ENCODE data around the gene CRYBA1.
"Not testable (repeated sequence)": the region's sequence is repeated elsewhere in the genome, so short reads cannot be mapped to it uniquely, and the experiment has no call there.

Gene CRYBA1

DNA sequence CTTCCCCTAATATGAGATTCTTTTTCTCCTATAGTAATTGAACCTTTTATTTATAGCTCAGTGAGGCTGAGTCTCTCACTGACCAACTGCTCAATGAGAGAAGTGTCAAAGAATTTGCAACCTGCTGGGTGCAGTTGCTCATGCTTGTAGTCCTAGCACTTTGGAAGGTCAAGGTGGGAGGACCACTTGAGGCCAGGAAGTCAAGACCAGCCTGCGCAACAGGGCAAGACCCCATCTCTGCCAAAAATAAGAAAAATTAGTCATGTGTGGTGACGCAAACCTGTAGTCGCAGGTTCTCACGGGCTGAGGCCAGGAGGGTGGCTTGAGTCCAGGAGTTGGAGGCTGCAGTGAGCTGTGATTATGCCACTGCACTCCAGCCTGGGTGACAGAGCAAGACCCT lies 30.9 kb upstream of the CRYBA1 start:
- Histone ChIP-seq H3K4me1 (ENCODE audit: control insufficient read depth, insufficient read depth, low read length) (peaks cover 12% of the 10 kb centered on the region), H3K36me3 (ENCODE audit: control insufficient read depth, insufficient read depth, low read length, severe bottlenecking) (no peaks in the 10 kb centered on the region), H3K9me3 (ENCODE audit: control insufficient read depth, low read length) (no peaks in the 10 kb centered on the region), H3K9ac (ENCODE audit: low read length) (no peak overlapping the region), H3K27me3 (replicated peaks; ENCODE audit: control insufficient read depth, insufficient read depth, low read length) (no peaks in the 10 kb centered on the region), H3K4me3 (ENCODE audit: low read length) (no peak overlapping the region)
- DNase-seq (ENCODE audit: low read depth) = no peak

DNA sequence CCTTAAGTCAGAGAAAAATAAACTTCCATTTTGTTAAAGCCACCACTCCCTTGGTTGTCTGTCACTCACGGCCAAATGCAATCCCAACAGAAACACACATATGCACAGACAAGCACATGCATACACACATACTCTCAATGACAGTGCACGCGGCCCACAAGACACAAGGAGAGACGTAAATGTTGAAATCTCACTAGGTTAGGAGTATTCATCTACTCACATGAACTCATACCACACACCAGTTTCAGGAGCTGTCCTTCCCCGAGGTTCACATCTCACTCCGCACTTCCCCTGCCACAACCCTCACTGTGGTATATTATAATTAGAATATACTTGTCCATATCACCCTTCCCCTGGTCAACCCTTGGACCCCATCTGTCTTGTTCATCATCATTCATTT lies 30.5 kb upstream of the CRYBA1 start:
- Histone ChIP-seq H3K4me1 (ENCODE audit: control insufficient read depth, insufficient read depth, low read length) (peaks cover 12% of the 10 kb centered on the region), H3K27me3 (replicated peaks; ENCODE audit: control insufficient read depth, insufficient read depth, low read length) (no peaks in the 10 kb centered on the region), H3K9me3 (ENCODE audit: control insufficient read depth, low read length) (no peaks in the 10 kb centered on the region), H3K4me3 (ENCODE audit: low read length) (no peak overlapping the region), H3K9ac (ENCODE audit: low read length) (no peak overlapping the region), H3K36me3 (ENCODE audit: control insufficient read depth, insufficient read depth, low read length, severe bottlenecking) (no peaks in the 10 kb centered on the region)
- no peak for DNase-seq (ENCODE audit: low read depth)

GRCh38 chr17:29216856-29217255 lies 29.8 kb upstream of the CRYBA1 start:
- Histone ChIP-seq H3K9me3 (ENCODE audit: control insufficient read depth, low read length) (no peaks in the 10 kb centered on the region), H3K4me3 (ENCODE audit: low read length) (no peak overlapping the region), H3K4me1 (ENCODE audit: control insufficient read depth, insufficient read depth, low read length) (peaks cover 12% of the 10 kb centered on the region), H3K36me3 (ENCODE audit: control insufficient read depth, insufficient read depth, low read length, severe bottlenecking) (no peaks in the 10 kb centered on the region), H3K9ac (ENCODE audit: low read length) (no peak overlapping the region), H3K27me3 (replicated peaks; ENCODE audit: control insufficient read depth, insufficient read depth, low read length) (no peaks in the 10 kb centered on the region)
- DNase-seq (ENCODE audit: low read depth) = no peak

DNA sequence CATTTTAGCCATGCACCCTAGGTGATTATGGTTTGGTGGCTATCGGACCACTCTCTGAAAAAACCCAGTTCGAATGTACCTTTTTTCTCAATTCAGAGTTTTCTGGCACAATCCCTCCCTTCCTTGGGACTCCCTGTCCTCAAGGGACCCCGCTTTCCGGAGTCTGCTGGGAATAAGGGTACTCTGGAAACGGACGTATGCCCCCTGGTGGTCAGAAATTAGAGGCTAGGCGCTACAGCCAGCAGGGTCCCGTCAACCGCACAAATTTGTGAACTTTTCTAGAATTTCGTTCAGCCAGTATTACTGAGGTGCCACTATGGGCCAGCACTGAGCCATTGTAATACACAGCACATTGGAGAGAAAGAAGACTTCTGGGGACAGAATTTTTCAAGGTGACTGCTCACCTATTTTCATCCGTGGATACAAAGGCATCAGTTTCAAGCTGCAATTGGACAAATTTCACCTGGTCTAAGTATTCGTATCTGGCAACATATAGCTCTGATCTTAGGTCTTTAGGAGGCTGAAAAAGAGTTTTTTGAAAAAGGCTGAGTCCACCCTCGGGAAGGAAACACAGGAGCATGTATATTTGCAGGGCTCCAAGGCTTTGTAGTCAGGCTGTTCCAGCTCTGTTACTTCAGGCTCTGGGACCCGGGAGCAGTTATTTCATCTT lies 27.1 kb upstream of the CRYBA1 start:
- Histone ChIP-seq H3K27me3 (replicated peaks; ENCODE audit: control insufficient read depth, insufficient read depth, low read length) (no peaks in the 10 kb centered on the region), H3K9me3 (ENCODE audit: control insufficient read depth, low read length) (no peaks in the 10 kb centered on the region), H3K4me3 (ENCODE audit: low read length) (no peak overlapping the region), H3K9ac (ENCODE audit: low read length) (peak overlapping the region; percentile 57), H3K4me1 (ENCODE audit: control insufficient read depth, insufficient read depth, low read length) (peaks cover 8% of the 10 kb centered on the region), H3K36me3 (ENCODE audit: control insufficient read depth, insufficient read depth, low read length, severe bottlenecking) (no peaks in the 10 kb centered on the region)
- peak; percentile 98 for DNase-seq (ENCODE audit: low read depth)

GRCh38 chr17:29221338-29221737 lies 25.3 kb upstream of the CRYBA1 start:
- not testable (repeated sequence) for DNase-seq (ENCODE audit: low read depth); H3K27me3 ChIP-seq (replicated peaks; ENCODE audit: control insufficient read depth, insufficient read depth, low read length)

GRCh38 chr17:29225396-29225795 lies 21.3 kb upstream of the CRYBA1 start:
- no peaks in the 10 kb centered on the region for H3K36me3 ChIP-seq (ENCODE audit: control insufficient read depth, insufficient read depth, low read length, severe bottlenecking)
- H3K27me3 ChIP-seq (replicated peaks; ENCODE audit: control insufficient read depth, insufficient read depth, low read length) = no peaks in the 10 kb centered on the region
- no peak overlapping the region for H3K9ac ChIP-seq (ENCODE audit: low read length)
- no peaks in the 10 kb centered on the region for H3K9me3 ChIP-seq (ENCODE audit: control insufficient read depth, low read length)
- no peak overlapping the region for H3K4me3 ChIP-seq (ENCODE audit: low read length)
- no peaks in the 10 kb centered on the region for H3K4me1 ChIP-seq (ENCODE audit: control insufficient read depth, insufficient read depth, low read length)
- no peak for DNase-seq (ENCODE audit: low read depth)

More at GRCh38 chr17:29221338-29221737, 25.3 kb upstream of the CRYBA1 start:
- not testable (repeated sequence) for H3K4me1 ChIP-seq (ENCODE audit: control insufficient read depth, insufficient read depth, low read length); H3K9me3 ChIP-seq (ENCODE audit: control insufficient read depth, low read length); H3K9ac ChIP-seq (ENCODE audit: low read length); H3K4me3 ChIP-seq (ENCODE audit: low read length); H3K36me3 ChIP-seq (ENCODE audit: control insufficient read depth, insufficient read depth, low read length, severe bottlenecking)

DNA sequence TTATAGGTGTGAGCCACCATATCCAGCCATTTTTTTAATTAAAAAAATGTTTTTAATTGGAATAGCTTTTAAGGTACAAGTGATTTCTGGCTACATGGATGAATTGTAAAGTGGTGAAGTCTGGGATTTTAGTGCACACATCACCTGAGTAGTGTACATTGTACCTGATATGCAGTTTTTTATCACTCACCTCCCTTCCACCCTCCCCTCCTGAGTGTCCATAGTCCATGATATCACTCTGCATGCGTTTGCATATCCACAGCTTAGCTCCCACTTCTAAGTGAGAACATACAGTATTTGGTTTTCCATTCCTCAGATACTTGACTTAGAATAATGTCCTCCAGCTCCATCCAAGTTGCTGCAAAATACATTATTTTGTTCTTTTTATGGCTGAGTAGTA lies 13.4 kb upstream of the CRYBA1 start:
- no peaks in the 10 kb centered on the region for H3K27me3 ChIP-seq (replicated peaks; ENCODE audit: control insufficient read depth, insufficient read depth, low read length)
- H3K4me3 ChIP-seq (ENCODE audit: low read length) = no peak overlapping the region
- DNase-seq (ENCODE audit: low read depth) = no peak
- H3K9ac ChIP-seq (ENCODE audit: low read length) = no peak overlapping the region
- no peaks in the 10 kb centered on the region for H3K36me3 ChIP-seq (ENCODE audit: control insufficient read depth, insufficient read depth, low read length, severe bottlenecking)
- peaks cover 11% of the 10 kb centered on the region for H3K4me1 ChIP-seq (ENCODE audit: control insufficient read depth, insufficient read depth, low read length)
- H3K9me3 ChIP-seq (ENCODE audit: control insufficient read depth, low read length) = no peaks in the 10 kb centered on the region

GRCh38 chr17:29234972-29235371 lies 11.7 kb upstream of the CRYBA1 start:
- H3K36me3 ChIP-seq (ENCODE audit: control insufficient read depth, insufficient read depth, low read length, severe bottlenecking); DNase-seq (ENCODE audit: low read depth); H3K4me3 ChIP-seq (ENCODE audit: low read length); H3K9me3 ChIP-seq (ENCODE audit: control insufficient read depth, low read length); H3K27me3 ChIP-seq (replicated peaks; ENCODE audit: control insufficient read depth, insufficient read depth, low read length); H3K9ac ChIP-seq (ENCODE audit: low read length): not testable (repeated sequence)
- H3K4me1 ChIP-seq (ENCODE audit: control insufficient read depth, insufficient read depth, low read length) = peaks cover 18% of the 10 kb centered on the region

DNA sequence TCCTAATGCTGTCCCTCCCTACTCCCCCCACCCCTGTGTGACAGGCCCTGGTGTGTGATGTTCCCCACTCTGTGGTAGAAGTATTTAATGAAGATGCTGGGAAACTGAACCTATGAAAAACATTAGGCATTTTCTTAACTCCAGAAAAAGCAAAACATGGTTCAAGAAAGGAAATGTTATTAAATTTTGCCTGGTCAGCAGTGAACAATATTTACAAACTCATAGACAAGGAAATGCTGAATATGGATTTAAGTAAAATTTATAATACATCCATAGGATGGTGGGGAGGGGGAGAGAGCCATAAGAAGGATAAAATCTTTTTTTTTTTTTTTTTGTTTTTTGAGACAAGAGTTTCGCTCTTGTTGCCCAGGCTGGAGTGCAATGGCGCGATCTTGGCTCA lies 10.8 kb upstream of the CRYBA1 start:
- H3K9ac ChIP-seq (ENCODE audit: low read length) = no peak overlapping the region
- no peaks in the 10 kb centered on the region for H3K9me3 ChIP-seq (ENCODE audit: control insufficient read depth, low read length)
- DNase-seq (ENCODE audit: low read depth) = no peak
- H3K4me3 ChIP-seq (ENCODE audit: low read length) = no peak overlapping the region
- H3K27me3 ChIP-seq (replicated peaks; ENCODE audit: control insufficient read depth, insufficient read depth, low read length) = no peaks in the 10 kb centered on the region
- peaks cover 27% of the 10 kb centered on the region for H3K4me1 ChIP-seq (ENCODE audit: control insufficient read depth, insufficient read depth, low read length)
- no peaks in the 10 kb centered on the region for H3K36me3 ChIP-seq (ENCODE audit: control insufficient read depth, insufficient read depth, low read length, severe bottlenecking)

DNA sequence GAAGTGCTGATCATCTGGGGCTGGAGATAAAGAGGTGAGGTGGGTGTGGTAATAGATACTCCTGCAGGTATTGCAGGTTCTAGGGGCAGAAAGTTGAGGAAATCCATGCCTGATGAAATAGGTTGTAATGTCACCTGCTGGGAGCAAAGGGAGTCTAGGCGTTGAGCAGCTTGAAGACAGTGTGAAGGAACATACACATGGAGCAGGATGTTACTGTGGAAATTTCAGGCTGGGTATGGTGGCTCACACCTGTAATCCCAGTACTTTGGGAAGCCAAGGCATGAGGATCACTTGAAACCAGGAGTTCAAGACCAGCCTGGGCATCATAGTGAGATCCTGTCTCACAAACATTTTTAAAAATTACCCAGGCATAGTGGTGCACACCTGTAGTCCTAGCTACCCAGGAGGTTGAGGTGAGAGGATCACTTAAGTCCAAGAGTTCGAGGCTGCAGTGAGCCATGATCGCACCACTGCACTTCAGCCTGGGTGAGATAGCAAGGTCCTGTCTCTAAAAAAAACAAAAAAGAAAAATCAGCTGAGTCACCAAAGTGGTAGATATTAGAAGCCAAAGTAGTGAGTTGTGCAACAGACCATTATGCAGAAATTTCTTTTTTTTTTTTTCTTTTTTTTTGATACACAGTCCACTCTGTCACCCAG lies 9.1 kb upstream of the CRYBA1 start:
- Histone ChIP-seq H3K27me3 (replicated peaks; ENCODE audit: control insufficient read depth, insufficient read depth, low read length) (no peaks in the 10 kb centered on the region), H3K4me3 (ENCODE audit: low read length) (no peak overlapping the region), H3K9me3 (ENCODE audit: control insufficient read depth, low read length) (no peaks in the 10 kb centered on the region), H3K4me1 (ENCODE audit: control insufficient read depth, insufficient read depth, low read length) (peaks cover 39% of the 10 kb centered on the region), H3K9ac (ENCODE audit: low read length) (peak overlapping the region; percentile 75), H3K36me3 (ENCODE audit: control insufficient read depth, insufficient read depth, low read length, severe bottlenecking) (no peaks in the 10 kb centered on the region)
- peak; percentile 82 for DNase-seq (ENCODE audit: low read depth)

GRCh38 chr17:29238133-29238850 lies 8.4 kb upstream of the CRYBA1 start:
- H3K9ac ChIP-seq (ENCODE audit: low read length) = peak overlapping the region; percentile 75
- peak; percentile 58 for DNase-seq (ENCODE audit: low read depth)
- H3K4me3 ChIP-seq (ENCODE audit: low read length) = peak overlapping the region; percentile 40
- no peaks in the 10 kb centered on the region for H3K9me3 ChIP-seq (ENCODE audit: control insufficient read depth, low read length)
- H3K4me1 ChIP-seq (ENCODE audit: control insufficient read depth, insufficient read depth, low read length) = peaks cover 39% of the 10 kb centered on the region
- no peaks in the 10 kb centered on the region for H3K36me3 ChIP-seq (ENCODE audit: control insufficient read depth, insufficient read depth, low read length, severe bottlenecking)
- no peaks in the 10 kb centered on the region for H3K27me3 ChIP-seq (replicated peaks; ENCODE audit: control insufficient read depth, insufficient read depth, low read length)
